ENCODE data around the gene FZD1. TPM values are rescaled to one million over a fixed set of nuclear protein-coding genes. Genes with fewer than 3 reads are reported as not detected.

Gene FZD1
- total and polyA plus RNA-seq, 2 of the 8 experiments (the other 6 are each of a cell fraction or from before 2014, with no cell fraction given) = 0.62 to 0.91 TPM

- H3K23ac ChIP-seq (ENCODE audit: insufficient read length) = no peak overlapping the region
- H2BK15ac ChIP-seq (ENCODE audit: low read length) = no peak overlapping the region
- no peak overlapping the region for H2AK5ac ChIP-seq (ENCODE audit: low read depth, low read length)
- no peak overlapping the region for H2BK20ac ChIP-seq (ENCODE audit: low read length)
- no peak overlapping the region for H3K14ac ChIP-seq (ENCODE audit: insufficient read length)
- no peaks in the 10 kb centered on the region for H4K20me1 ChIP-seq (replicated peaks in 1 of 2; ENCODE audit: control insufficient read depth in 1 of 2, insufficient read depth in 2 of 2, low read length in 2 of 2)
- H2AFZ ChIP-seq (ENCODE audit: low read length) = no peak overlapping the region
- POLR2A ChIA-PET (ENCODE audit: partially characterized antibody) = no interaction called here
- FAIRE-seq = no peak
- H3K23me2 ChIP-seq (ENCODE audit: low read depth, low read length) = no peaks in the 10 kb centered on the region; the same call in 1 of the 2 replicates
- H3K79me2 ChIP-seq (ENCODE audit: control insufficient read depth in 1 of 2, insufficient read depth in 2 of 2, low read length in 2 of 2) = no peaks in the 10 kb centered on the region
- no peak overlapping the region for H4K5ac ChIP-seq (ENCODE audit: insufficient read length, low read depth, low read length)
- H2BK12ac ChIP-seq (ENCODE audit: low read depth, low read length) = no peak overlapping the region
- TF ChIP-seq YY1 (IDR thresholded peaks at IDR 0.05; ENCODE audit: low read depth, low read length) (no peak), CHD2 (IDR thresholded peaks at IDR 0.05; ENCODE audit: low read length) (no peak), TBP (IDR thresholded peaks at IDR 0.05; ENCODE audit: low read depth, low read length) (no peak), SP2 (IDR thresholded peaks at IDR 0.05; ENCODE audit: low read length) (no peak), CBX5 (IDR thresholded peaks at IDR 0.05; ENCODE audit: low read depth, low read length) (no peak), SIRT6 (IDR thresholded peaks at IDR 0.05; ENCODE audit: low read length) (no peak), TAF7 (optimal IDR thresholded peaks at IDR 0.05; ENCODE audit: borderline replicate concordance, low read depth, low read length) (no peak), CTBP2 (IDR thresholded peaks at IDR 0.05; ENCODE audit: borderline replicate concordance, insufficient read depth, insufficient read length, low read length) (no peak), BRCA1 (IDR thresholded peaks at IDR 0.05; ENCODE audit: low read depth, low read length) (no peak), SP4 (IDR thresholded peaks at IDR 0.05; ENCODE audit: low read length) (no peak)
- H3K4ac ChIP-seq (replicated peaks; ENCODE audit: insufficient read length, low read depth, low read length) = no peak overlapping the region
- H3K18ac ChIP-seq (ENCODE audit: extremely low read depth, low read length) = no peak overlapping the region
- no peaks in the 10 kb centered on the region for H3K9me3 ChIP-seq (ENCODE audit: insufficient read depth in 2 of 2, low read depth in 1 of 2, low read length in 1 of 2)
- no peak overlapping the region for H2BK5ac ChIP-seq (ENCODE audit: low read depth, low read length)
- H3K4me2 ChIP-seq (ENCODE audit: insufficient read depth in 1 of 2, low read depth in 2 of 2, low read length in 2 of 2) = no peak overlapping the region
- H3K56ac ChIP-seq (replicated peaks; ENCODE audit: insufficient read length, low read depth, low read length) = no peak overlapping the region
- H4K91ac ChIP-seq (replicated peaks; ENCODE audit: insufficient read length, low read length) = no peak overlapping the region
- no peak overlapping the region for H2BK120ac ChIP-seq (replicated peaks; ENCODE audit: low read depth, low read length)
- H3K27ac ChIP-seq (ENCODE audit: low read depth, low read length) = no peak overlapping the region
- no peak overlapping the region for H3K4me3 ChIP-seq (ENCODE audit: extremely low read depth in 1 of 4, insufficient read depth in 2 of 4, low read depth in 3 of 4, low read length in 4 of 4)
- DNase-seq (ENCODE audit: low read depth in 1 of 2, low spot score in 2 of 2) = no peak
- no peaks in the 10 kb centered on the region for H3K36me3 ChIP-seq (ENCODE audit: control insufficient read depth in 2 of 4, insufficient read depth in 4 of 4, low read length in 3 of 4)
- H4K8ac ChIP-seq (ENCODE audit: extremely low read depth, insufficient read depth, low read length) = no peak overlapping the region
- CTCF ChIA-PET (ENCODE audit: partially characterized antibody) = interaction anchor here (0.7 to 1.4 kb wide), 3 partner anchors 14 to 531 kb away, joined by 3 to 6 read pairs (median 3); no protein-coding TSS in a partner anchor
- no peak overlapping the region for H3K9ac ChIP-seq (replicated peaks in 1 of 4; ENCODE audit: extremely low read depth in 1 of 4, low read depth in 3 of 4, low read length in 3 of 4)
- no peaks in the 10 kb centered on the region for H3K4me1 ChIP-seq (replicated peaks in 1 of 4; ENCODE audit: control insufficient read depth in 3 of 4, insufficient read depth in 4 of 4, low read length in 3 of 4)
- H3K79me1 ChIP-seq (ENCODE audit: low read depth, low read length) = no peaks in the 10 kb centered on the region
- 94% methylated on average over 1 of the region's 1 CpG; no CpG with 5 or more reads in 1 of the 2 experiments for WGBS, 2 experiments (ENCODE audit: extremely low coverage in 1 of 2, insufficient coverage in 1 of 2, insufficient read length in 1 of 2, insufficient replicate concordance in 2 of 2, low coverage in 1 of 2, low lambda C conversion rate in 2 of 2, missing lambda C conversion rate in 1 of 2)
- no peaks in the 10 kb centered on the region; a peak in 2 of 7 replicates for H3K27me3 ChIP-seq (replicated peaks in 1 of 4; ENCODE audit: control insufficient read depth in 3 of 4, extremely low read depth in 1 of 4, insufficient read depth in 3 of 4, low read length in 3 of 4)
These were observed 16.4 kb downstream of the FZD1 start for GRCh38 chr7:91280604-91281003.
